ENCODE measurements around the gene CORO2B. TPM values are rescaled to one million over a fixed set of nuclear protein-coding genes. Genes with fewer than 3 reads are reported as not detected.

CORO2B gene
- total and polyA plus RNA-seq, 2 of the 4 experiments (the other 2 are of a cell fraction) = 9.3 to 39.3 TPM

GRCh38 chr15:68735610-68736009, 156.8 kb downstream of the CORO2B start:
- Histone ChIP-seq H2BK5ac (ENCODE audit: low read depth, low read length, poor library complexity, severe bottlenecking) (no peak overlapping the region), H4K91ac (ENCODE audit: insufficient read depth, low read depth, low read length) (no peak overlapping the region), H3K18ac (ENCODE audit: low read depth, low read length) (no peak overlapping the region), H4K5ac (ENCODE audit: low read depth, low read length) (no peak overlapping the region), H3K9ac (ENCODE audit: low read depth, low read length) (no peak overlapping the region), H3K9me1 (ENCODE audit: insufficient read depth, low read length) (no peaks in the 10 kb centered on the region), H3K4me2 (ENCODE audit: low read depth, low read length) (no peak overlapping the region), H3K23ac (ENCODE audit: low read depth, low read length) (no peak overlapping the region), H3K27ac (ENCODE audit: insufficient read depth, low read length) (no peak overlapping the region), H3K27me3 (ENCODE audit: control insufficient read depth, insufficient read depth, low read length) (peaks cover 32% of the 10 kb centered on the region), H3K79me1 (ENCODE audit: low read depth in 1 of 2, low read length in 2 of 2) (no peaks in the 10 kb centered on the region), H2AK5ac (ENCODE audit: low read depth, low read length) (no peak overlapping the region), H3K4me3 (ENCODE audit: insufficient read depth, low read depth, low read length) (no peak overlapping the region), H3K36me3 (ENCODE audit: control insufficient read depth, insufficient read depth, low read length) (no peaks in the 10 kb centered on the region), H3K4ac (ENCODE audit: low read depth, low read length) (no peak overlapping the region), H3K14ac (replicated peaks; ENCODE audit: low read depth, low read length) (no peak overlapping the region), H2BK15ac (ENCODE audit: low read depth, low read length) (no peak overlapping the region), H2AK9ac (replicated peaks; ENCODE audit: low read depth, low read length, poor library complexity) (no peak overlapping the region), H3K4me1 (ENCODE audit: control insufficient read depth, insufficient read depth, low read length) (no peaks in the 10 kb centered on the region), H2BK20ac (ENCODE audit: low read depth, low read length) (no peak overlapping the region), H4K8ac (ENCODE audit: low read depth in 2 of 2, low read length in 2 of 2) (no peak overlapping the region), H2AFZ (replicated peaks; ENCODE audit: low read length, poor library complexity) (no peak overlapping the region), H4K20me1 (ENCODE audit: insufficient read depth, low read length) (no peaks in the 10 kb centered on the region), H3K9me3 (ENCODE audit: control insufficient read depth, insufficient read depth, low read length) (no peaks in the 10 kb centered on the region), H3K56ac (ENCODE audit: extremely low read depth, insufficient read depth, low read length) (no peak overlapping the region), H2BK120ac (ENCODE audit: low read depth, low read length) (no peak overlapping the region)
- in situ Hi-C loops (cut with MboI; ENCODE audit: low sequenced_read_pairs) = loop anchor here (10.0 kb wide), 1 partner anchor 59 kb away; no protein-coding TSS in a partner anchor
- CTCF ChIA-PET = interaction anchor here (1.0 kb wide), 1 partner anchor 140 kb away, joined by 3 read pairs; no protein-coding TSS in a partner anchor
- POLR2A ChIA-PET (ENCODE audit: unreplicated experiment) = interaction anchor here (0.6 to 0.7 kb wide), 2 partner anchors 33 to 940 kb away, joined by 3 to 6 read pairs; no protein-coding TSS in a partner anchor
- DNase-seq (no peak), ATAC-seq (ENCODE audit: low read depth) (no peak)
- BruUV-seq (replicated peaks) = no TSS peak
- intact Hi-C loops (cut with micrococcal nuclease) = loop anchor here (5.0 kb wide), 1 partner anchor 493 kb away; no protein-coding TSS in a partner anchor
- TF ChIP-seq NFE2L2 (IDR thresholded peaks at IDR 0.05; ENCODE audit: low read depth, low read length) (no peak), MAZ (IDR thresholded peaks at IDR 0.05; ENCODE audit: borderline replicate concordance, low read depth, low read length) (no peak), POLR2A (IDR thresholded peaks at IDR 0.05; ENCODE audit: low read depth, low read length) (no peak), MXI1 (IDR thresholded peaks at IDR 0.05; ENCODE audit: borderline replicate concordance, low read depth, low read length) (no peak), FOS (IDR thresholded peaks at IDR 0.05; ENCODE audit: low read depth, low read length) (no peak), RFX5 (IDR thresholded peaks at IDR 0.05; ENCODE audit: low read depth, low read length) (no peak)
- dilution Hi-C loops (cut with HindIII; ENCODE audit: low sequenced_read_pairs, unreplicated experiment) = no loop called here
